Measurements from ENCODE around the gene TRMT61B. TPM values are rescaled to one million over a fixed set of nuclear protein-coding genes. Genes with fewer than 3 reads are reported as not detected.
A peak's percentile ranks its signal among the peaks of the same experiment; 100 is the strongest.

The TRMT61B gene
- total and polyA plus RNA-seq, 2 of the 13 experiments (the other 11 are each of a cell fraction or from before 2014, with no cell fraction given): 19.7 to 23.5 TPM

DNA sequence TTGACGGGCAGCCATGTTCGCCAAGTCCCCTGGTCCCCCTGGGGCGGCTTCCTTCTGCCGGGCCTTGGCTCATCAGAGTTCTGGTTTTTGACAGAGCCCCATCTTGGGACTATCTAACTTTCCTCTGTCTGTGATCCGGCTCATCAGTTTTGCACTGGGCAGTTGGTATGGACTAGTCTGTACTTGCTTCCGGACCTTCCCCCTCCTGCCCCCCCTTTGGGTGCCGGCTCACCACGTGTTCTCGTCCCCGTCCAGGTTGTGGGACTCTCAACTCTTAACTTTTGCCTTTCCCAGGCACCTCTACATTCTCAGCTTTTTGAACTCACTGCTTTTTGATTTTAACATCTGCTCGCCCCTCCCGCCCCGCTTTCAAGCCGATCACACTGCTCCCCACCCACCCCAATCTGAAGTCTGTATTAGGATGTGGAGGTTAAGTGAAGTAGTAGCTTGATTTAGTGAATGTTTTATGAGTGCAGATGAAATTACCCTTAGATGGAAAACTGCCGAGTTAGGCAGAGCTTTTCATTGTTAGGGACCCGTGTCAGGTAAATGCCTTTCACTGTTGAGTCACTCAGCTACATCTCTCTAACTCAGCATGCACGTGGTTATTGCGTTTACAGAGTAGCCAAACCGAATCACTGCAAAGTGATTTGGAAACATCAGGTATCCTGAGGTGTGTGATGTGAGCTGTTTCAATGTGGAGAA, 25.2 kb upstream of the TRMT61B start (continued):
- TF ChIP-seq PHF5A (CRISPR knock-in tag; IDR thresholded peaks at IDR 0.05; ENCODE audit: low read depth, unreplicated experiment) (no peak), DR1 (CRISPR knock-in tag; IDR thresholded peaks at IDR 0.05) (no peak), HOXD1 (CRISPR knock-in tag; IDR thresholded peaks at IDR 0.05) (no peak), TGIF2 (CRISPR knock-in tag; IDR thresholded peaks at IDR 0.05) (peak; percentile 59; the same call in 1 of the 2 replicates), NFE2L2 (IDR thresholded peaks at IDR 0.05; ENCODE audit: low read length) (no peak), POGZ (CRISPR knock-in tag; IDR thresholded peaks at IDR 0.05) (no peak), ZNF841 (CRISPR knock-in tag; IDR thresholded peaks at IDR 0.05; ENCODE audit: borderline replicate concordance) (no peak), KAT7 (CRISPR knock-in tag; IDR thresholded peaks at IDR 0.05; ENCODE audit: borderline replicate concordance) (no peak), ZC3H4 (CRISPR knock-in tag; IDR thresholded peaks at IDR 0.05; ENCODE audit: borderline replicate concordance) (no peak), ELF3 (CRISPR knock-in tag; IDR thresholded peaks at IDR 0.05) (no peak), ZNF30 (CRISPR knock-in tag; IDR thresholded peaks at IDR 0.05) (no peak), ZBTB21 (CRISPR knock-in tag; IDR thresholded peaks at IDR 0.05) (0 out of 2 replicates have a peak, but pooled peaks have one; percentile 17), RBAK (CRISPR knock-in tag; IDR thresholded peaks at IDR 0.05) (no peak)
- TF ChIP-seq, protein P1, sequence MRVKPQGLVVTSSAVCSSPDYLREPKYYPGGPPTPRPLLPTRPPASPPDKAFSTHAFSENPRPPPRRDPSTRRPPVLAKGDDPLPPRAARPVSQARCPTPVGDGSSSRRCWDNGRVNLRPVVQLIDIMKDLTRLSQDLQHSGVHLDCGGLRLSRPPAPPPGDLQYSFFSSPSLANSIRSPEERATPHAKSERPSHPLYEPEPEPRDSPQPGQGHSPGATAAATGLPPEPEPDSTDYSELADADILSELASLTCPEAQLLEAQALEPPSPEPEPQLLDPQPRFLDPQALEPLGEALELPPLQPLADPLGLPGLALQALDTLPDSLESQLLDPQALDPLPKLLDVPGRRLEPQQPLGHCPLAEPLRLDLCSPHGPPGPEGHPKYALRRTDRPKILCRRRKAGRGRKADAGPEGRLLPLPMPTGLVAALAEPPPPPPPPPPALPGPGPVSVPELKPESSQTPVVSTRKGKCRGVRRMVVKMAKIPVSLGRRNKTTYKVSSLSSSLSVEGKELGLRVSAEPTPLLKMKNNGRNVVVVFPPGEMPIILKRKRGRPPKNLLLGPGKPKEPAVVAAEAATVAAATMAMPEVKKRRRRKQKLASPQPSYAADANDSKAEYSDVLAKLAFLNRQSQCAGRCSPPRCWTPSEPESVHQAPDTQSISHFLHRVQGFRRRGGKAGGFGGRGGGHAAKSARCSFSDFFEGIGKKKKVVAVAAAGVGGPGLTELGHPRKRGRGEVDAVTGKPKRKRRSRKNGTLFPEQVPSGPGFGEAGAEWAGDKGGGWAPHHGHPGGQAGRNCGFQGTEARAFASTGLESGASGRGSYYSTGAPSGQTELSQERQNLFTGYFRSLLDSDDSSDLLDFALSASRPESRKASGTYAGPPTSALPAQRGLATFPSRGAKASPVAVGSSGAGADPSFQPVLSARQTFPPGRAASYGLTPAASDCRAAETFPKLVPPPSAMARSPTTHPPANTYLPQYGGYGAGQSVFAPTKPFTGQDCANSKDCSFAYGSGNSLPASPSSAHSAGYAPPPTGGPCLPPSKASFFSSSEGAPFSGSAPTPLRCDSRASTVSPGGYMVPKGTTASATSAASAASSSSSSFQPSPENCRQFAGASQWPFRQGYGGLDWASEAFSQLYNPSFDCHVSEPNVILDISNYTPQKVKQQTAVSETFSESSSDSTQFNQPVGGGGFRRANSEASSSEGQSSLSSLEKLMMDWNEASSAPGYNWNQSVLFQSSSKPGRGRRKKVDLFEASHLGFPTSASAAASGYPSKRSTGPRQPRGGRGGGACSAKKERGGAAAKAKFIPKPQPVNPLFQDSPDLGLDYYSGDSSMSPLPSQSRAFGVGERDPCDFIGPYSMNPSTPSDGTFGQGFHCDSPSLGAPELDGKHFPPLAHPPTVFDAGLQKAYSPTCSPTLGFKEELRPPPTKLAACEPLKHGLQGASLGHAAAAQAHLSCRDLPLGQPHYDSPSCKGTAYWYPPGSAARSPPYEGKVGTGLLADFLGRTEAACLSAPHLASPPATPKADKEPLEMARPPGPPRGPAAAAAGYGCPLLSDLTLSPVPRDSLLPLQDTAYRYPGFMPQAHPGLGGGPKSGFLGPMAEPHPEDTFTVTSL (CRISPR knock-in tag; IDR thresholded peaks at IDR 0.05; ENCODE audit: borderline replicate concordance): no peak
- TF ChIP-seq, protein P2, sequence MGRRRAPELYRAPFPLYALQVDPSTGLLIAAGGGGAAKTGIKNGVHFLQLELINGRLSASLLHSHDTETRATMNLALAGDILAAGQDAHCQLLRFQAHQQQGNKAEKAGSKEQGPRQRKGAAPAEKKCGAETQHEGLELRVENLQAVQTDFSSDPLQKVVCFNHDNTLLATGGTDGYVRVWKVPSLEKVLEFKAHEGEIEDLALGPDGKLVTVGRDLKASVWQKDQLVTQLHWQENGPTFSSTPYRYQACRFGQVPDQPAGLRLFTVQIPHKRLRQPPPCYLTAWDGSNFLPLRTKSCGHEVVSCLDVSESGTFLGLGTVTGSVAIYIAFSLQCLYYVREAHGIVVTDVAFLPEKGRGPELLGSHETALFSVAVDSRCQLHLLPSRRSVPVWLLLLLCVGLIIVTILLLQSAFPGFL (CRISPR knock-in tag; IDR thresholded peaks at IDR 0.05): no peak
- TF ChIP-seq, protein P3, sequence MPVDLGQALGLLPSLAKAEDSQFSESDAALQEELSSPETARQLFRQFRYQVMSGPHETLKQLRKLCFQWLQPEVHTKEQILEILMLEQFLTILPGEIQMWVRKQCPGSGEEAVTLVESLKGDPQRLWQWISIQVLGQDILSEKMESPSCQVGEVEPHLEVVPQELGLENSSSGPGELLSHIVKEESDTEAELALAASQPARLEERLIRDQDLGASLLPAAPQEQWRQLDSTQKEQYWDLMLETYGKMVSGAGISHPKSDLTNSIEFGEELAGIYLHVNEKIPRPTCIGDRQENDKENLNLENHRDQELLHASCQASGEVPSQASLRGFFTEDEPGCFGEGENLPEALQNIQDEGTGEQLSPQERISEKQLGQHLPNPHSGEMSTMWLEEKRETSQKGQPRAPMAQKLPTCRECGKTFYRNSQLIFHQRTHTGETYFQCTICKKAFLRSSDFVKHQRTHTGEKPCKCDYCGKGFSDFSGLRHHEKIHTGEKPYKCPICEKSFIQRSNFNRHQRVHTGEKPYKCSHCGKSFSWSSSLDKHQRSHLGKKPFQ (CRISPR knock-in tag; IDR thresholded peaks at IDR 0.05; ENCODE audit: insufficient replicate concordance): no peak
- TF ChIP-seq, protein P4, sequence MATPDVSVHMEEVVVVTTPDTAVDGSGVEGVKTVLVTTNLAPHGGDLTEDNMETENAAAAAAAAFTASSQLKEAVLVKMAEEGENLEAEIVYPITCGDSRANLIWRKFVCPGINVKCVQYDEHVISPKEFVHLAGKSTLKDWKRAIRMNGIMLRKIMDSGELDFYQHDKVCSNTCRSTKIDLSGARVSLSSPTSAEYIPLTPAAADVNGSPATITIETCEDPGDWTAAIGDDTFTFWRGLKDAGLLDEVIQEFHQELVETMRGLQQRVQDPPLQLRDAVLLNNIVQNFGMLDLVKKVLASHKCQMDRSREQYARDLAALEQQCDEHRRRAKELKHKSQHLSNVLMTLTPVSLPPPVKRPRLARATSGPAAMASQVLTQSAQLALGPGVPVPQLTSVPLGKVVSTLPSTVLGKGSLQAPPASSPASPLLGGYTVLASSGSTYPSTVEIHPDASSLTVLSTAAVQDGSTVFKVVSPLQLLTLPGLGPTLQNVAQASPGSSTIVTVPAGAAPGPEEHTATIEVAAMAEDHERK (CRISPR knock-in tag; IDR thresholded peaks at IDR 0.05; ENCODE audit: low read depth): 0 out of 2 replicates have a peak, but pooled peaks have one; percentile 13
- TF ChIP-seq, protein P5, sequence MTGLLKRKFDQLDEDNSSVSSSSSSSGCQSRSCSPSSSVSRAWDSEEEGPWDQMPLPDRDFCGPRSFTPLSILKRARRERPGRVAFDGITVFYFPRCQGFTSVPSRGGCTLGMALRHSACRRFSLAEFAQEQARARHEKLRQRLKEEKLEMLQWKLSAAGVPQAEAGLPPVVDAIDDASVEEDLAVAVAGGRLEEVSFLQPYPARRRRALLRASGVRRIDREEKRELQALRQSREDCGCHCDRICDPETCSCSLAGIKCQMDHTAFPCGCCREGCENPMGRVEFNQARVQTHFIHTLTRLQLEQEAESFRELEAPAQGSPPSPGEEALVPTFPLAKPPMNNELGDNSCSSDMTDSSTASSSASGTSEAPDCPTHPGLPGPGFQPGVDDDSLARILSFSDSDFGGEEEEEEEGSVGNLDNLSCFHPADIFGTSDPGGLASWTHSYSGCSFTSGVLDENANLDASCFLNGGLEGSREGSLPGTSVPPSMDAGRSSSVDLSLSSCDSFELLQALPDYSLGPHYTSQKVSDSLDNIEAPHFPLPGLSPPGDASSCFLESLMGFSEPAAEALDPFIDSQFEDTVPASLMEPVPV (CRISPR knock-in tag; IDR thresholded peaks at IDR 0.05): no peak
